Measurements from ENCODE around the gene TGFB3. TPM values are rescaled to one million over a fixed set of nuclear protein-coding genes. Genes with fewer than 3 reads are reported as not detected.

Gene TGFB3
- total and polyA plus RNA-seq, 9 of the 15 experiments (the other 6 are each of a cell fraction or from before 2014, with no cell fraction given): 0.39 to 2.0 (median 1.0) TPM

GRCh38 chr14:75979071-75979571 is 2.7 kb downstream of the TGFB3 start (continued):
- TF ChIP-seq CTCF (IDR thresholded peaks at IDR 0.05 in 2 of 3, conservative IDR thresholded peaks at IDR 0.05 in 1 of 3; ENCODE audit: insufficient read depth in 2 of 3, low read depth in 1 of 3, low read length in 3 of 3) (peak; percentile 47 to 63 (median 60)), L3MBTL2 (IDR thresholded peaks at IDR 0.05) (no peak)

- Histone ChIP-seq H2AFZ (ENCODE audit: low read depth, low read length) (no peak overlapping the region), H3K79me2 (ENCODE audit: control insufficient read depth, insufficient read depth, low read length) (no peaks in the 10 kb centered on the region), H3K4me2 (ENCODE audit: insufficient read depth, low read length) (no peak overlapping the region), H3K9me1 (ENCODE audit: control insufficient read depth, insufficient read depth, low read length) (no peaks in the 10 kb centered on the region), H3K9me3 (replicated peaks; ENCODE audit: control insufficient read depth, insufficient read depth, low read depth, low read length) (no peaks in the 10 kb centered on the region), H3K27ac (ENCODE audit: extremely low read depth, low read depth, low read length) (no peak overlapping the region), H3K4me3 (no peak overlapping the region), H3K27me3 (ENCODE audit: control insufficient read depth in 2 of 2, insufficient read depth in 2 of 2, low read length in 2 of 2) (no peaks in the 10 kb centered on the region), H3K9ac (ENCODE audit: insufficient read depth in 1 of 2, low read depth in 2 of 2, low read length in 2 of 2) (no peak overlapping the region), H3K4me1 (replicated peaks in 1 of 2; ENCODE audit: control insufficient read depth in 2 of 2, insufficient read depth in 2 of 2, low read length in 2 of 2) (peaks cover 0 to 22% of the 10 kb centered on the region in 2 experiments; a peak in 3 of 5 replicates), H4K20me1 (replicated peaks; ENCODE audit: control insufficient read depth, insufficient read depth, low read length) (no peaks in the 10 kb centered on the region), H3K36me3 (ENCODE audit: control insufficient read depth, insufficient read depth, low read length) (no peaks in the 10 kb centered on the region)
- ATAC-seq (no peak), FAIRE-seq (no peak), DNase-seq (ENCODE audit: extremely low read depth in 1 of 4, low spot score in 3 of 4) (no peak)
- CTCF ChIA-PET (ENCODE audit: low intra/inter-chr PET ratio): interaction anchor here (1.1 kb wide), 1 partner anchor 266 kb away, joined by 3 read pairs; no protein-coding TSS in a partner anchor
- intact Hi-C loops (cut with micrococcal nuclease) (no loop called here), in situ Hi-C loops (cut with MboI) (loop anchor here (10.0 kb wide), 1 partner anchor 173 kb away; no protein-coding TSS in a partner anchor)
- no TSS peak for BruUV-seq (replicated peaks)
- POLR2A ChIA-PET: no interaction called here
- WGBS (ENCODE audit: insufficient coverage, low coverage, missing lambda C conversion rate): 49% methylated on average over 7 of the region's 10 CpGs
- TF ChIP-seq RHOXF2B (CRISPR knock-in tag; conservative IDR thresholded peaks at IDR 0.05): no peak
- TF ChIP-seq MTA3 (IDR thresholded peaks at IDR 0.05; ENCODE audit: borderline replicate concordance): no peak
- no peak for TF ChIP-seq ZNF518B (CRISPR knock-in tag; IDR thresholded peaks at IDR 0.05)
- TF ChIP-seq FOXO4 (CRISPR knock-in tag; IDR thresholded peaks at IDR 0.05): no peak
- TF ChIP-seq KDM5B (IDR thresholded peaks at IDR 0.05; ENCODE audit: insufficient replicate concordance, low read depth, low read length): no peak
- TF ChIP-seq ZNF57 (CRISPR knock-in tag; IDR thresholded peaks at IDR 0.05): no peak
- no peak for TF ChIP-seq SRSF3 (IDR thresholded peaks at IDR 0.05; ENCODE audit: insufficient read depth, low read length)
- no peak for TF ChIP-seq BHLHE40 (IDR thresholded peaks at IDR 0.05; ENCODE audit: low read length)
- TF ChIP-seq DLX4 (CRISPR knock-in tag; IDR thresholded peaks at IDR 0.05): no peak
These were observed 3.5 kb downstream of the TGFB3 start for GRCh38 chr14:75978249-75978731.

Measured in K562 (cell line).